Body of pancreas (tissue), 4 donors: ENCODE measurements around the gene IFT27. TPM values are rescaled to one million over a fixed set of nuclear protein-coding genes. Genes with fewer than 3 reads are reported as not detected.

Experiments
- ATAC-seq: fragments of 150-250 bp; one replicate; pipeline ENCODE4 v1.9.1; 2016
- DNase-seq, 4 donors: peaks; one replicate each; pipeline ENCODE4 v3.0.0-alpha.2; 2019
- H3K27ac ChIP-seq, 4 donors: fragments of 200-600 bp; sonication (generic); 1 replicate in 3 of 4; 2 replicates in 1 of 4; pipeline versions ENCODE4 v1.5.1 to v1.6.1; 2016 to 2019; ENCODE audit warnings: mild to moderate bottlenecking in 1 of 4, mixed read lengths in 1 of 4, moderate library complexity in 1 of 4
- H3K27me3 ChIP-seq, 2 donors: fragments of 200-600 bp; sonication (generic); one replicate each; pipeline ENCODE4 v1.6.0; 2016; ENCODE audit warnings: mild to moderate bottlenecking in 1 of 2
- H3K36me3 ChIP-seq, 2 donors: fragments of 200-600 bp; sonication (generic); replicated peaks in 1 of 2; 2 replicates each; pipeline ENCODE4 v1.5.1; 2016; ENCODE audit warnings: low read depth in 2 of 2; ENCODE audit not compliant: insufficient read depth in 1 of 2
- H3K4me1 ChIP-seq: fragments of 200-600 bp; sonication (generic); one replicate; pipeline ENCODE4 v1.6.0; 2016
- H3K4me3 ChIP-seq, 2 donors: fragments of 200-600 bp; sonication (generic); 1 replicate in 1 of 2; 2 replicates in 1 of 2; pipeline ENCODE4 v1.5.1; 2016 to 2019
- H3K9me3 ChIP-seq, 3 donors: fragments of 200-600 bp; sonication (generic); 1 replicate in 2 of 3; 2 replicates in 1 of 3; pipeline ENCODE4 v1.5.1; 2016
- CTCF ChIP-seq, 7 experiments: fragments of 450-650 bp in 4 of 7; fragments of 200-600 bp in 3 of 7; sonication (generic) in 3 of 7; IDR thresholded peaks; one replicate each; pipeline ENCODE4 v1.5.1; 2016 to 2019; ENCODE audit warnings: antibody characterized with exemption in 7 of 7
- POLR2A ChIP-seq, 3 donors: fragments of 450-650 bp; IDR thresholded peaks; one replicate each; pipeline ENCODE4 v1.6.1; 2016; ENCODE audit warnings: antibody characterized with exemption in 3 of 3, mild to moderate bottlenecking in 2 of 3
- WGBS, 2 donors: methylation state at CpG; one replicate each; pipeline ENCODE4 v1.1.5; 2017; 5-methylcytosine and 5-hydroxymethylcytosine counted together
- intact Hi-C: fragments of 100-400 bp; cut with DNase I; formaldehyde crosslinking; loops from one replicate; pipeline ENCODE4 v1.15.1; 2023
- total RNA-seq, 2 donors: library from RNA; depleted of rRNA; stranded (reverse); fragments of >200 nt; gene quantifications; one replicate each; pipeline ENCODE4 v1.1.0, GENCODE V29; 2016

The IFT27 gene
- total RNA-seq, 2 donors from 2014 or later, result 7.6 to 15.8 TPM

GRCh38 chr22:36809351-36809750 is 33.4 kb upstream of the IFT27 start:
- Histone ChIP-seq H3K27me3 (no peaks in the 10 kb centered on the region), H3K9me3 (no peaks in the 10 kb centered on the region), H3K4me1 (no peaks in the 10 kb centered on the region), H3K4me3 (no peak overlapping the region), H3K27ac (no peak overlapping the region), H3K36me3 (no peaks in the 10 kb centered on the region)
- DNase-seq, result no peak
- ATAC-seq, result no peak
- intact Hi-C loops, result no loop called here
- TF ChIP-seq POLR2A (IDR thresholded peaks at IDR 0.05), result no peak
- TF ChIP-seq CTCF (IDR thresholded peaks at IDR 0.05), result no peak
- 83 to 87% methylated on average over 6 of the region's 6 CpGs for WGBS, 2 donors

- WGBS, 2 donors, result 63 to 64% methylated on average over 1 of the region's 1 CpG
- DNase-seq (no peak), ATAC-seq (no peak)
- Histone ChIP-seq H3K36me3 (no peaks in the 10 kb centered on the region), H3K4me1 (no peaks in the 10 kb centered on the region), H3K27me3 (no peaks in the 10 kb centered on the region), H3K4me3 (no peak overlapping the region), H3K9me3 (no peaks in the 10 kb centered on the region), H3K27ac (no peak overlapping the region)
- intact Hi-C loops, result no loop called here
- no peak for TF ChIP-seq POLR2A (IDR thresholded peaks at IDR 0.05)
- TF ChIP-seq CTCF (IDR thresholded peaks at IDR 0.05), result no peak
Observed at GRCh38 chr22:36808721-36809344, 32.9 kb upstream of the IFT27 start.

GRCh38 chr22:36807627-36808026 is 31.7 kb upstream of the IFT27 start:
- DNase-seq, result no peak
- no peaks in the 10 kb centered on the region for H3K4me1 ChIP-seq
- no peak for ATAC-seq
- no peak overlapping the region for H3K4me3 ChIP-seq
- H3K36me3 ChIP-seq, result no peaks in the 10 kb centered on the region
- intact Hi-C loops, result no loop called here
- no peaks in the 10 kb centered on the region for H3K27me3 ChIP-seq
- TF ChIP-seq CTCF (IDR thresholded peaks at IDR 0.05) (no peak), POLR2A (IDR thresholded peaks at IDR 0.05) (no peak)
- no peak overlapping the region for H3K27ac ChIP-seq
- no peaks in the 10 kb centered on the region for H3K9me3 ChIP-seq
- 72 to 75% methylated on average over 7 of the region's 7 CpGs for WGBS, 2 donors

GRCh38 chr22:36806835-36807234 is 30.9 kb upstream of the IFT27 start:
- H3K27me3 ChIP-seq, result no peaks in the 10 kb centered on the region
- H3K4me3 ChIP-seq, result no peak overlapping the region
- DNase-seq, result no peak
- intact Hi-C loops, result no loop called here
- no peaks in the 10 kb centered on the region for H3K9me3 ChIP-seq
- WGBS, 2 donors, result 29 to 40% methylated on average over 6 of the region's 6 CpGs
- H3K4me1 ChIP-seq, result no peaks in the 10 kb centered on the region
- H3K27ac ChIP-seq, result no peak overlapping the region
- H3K36me3 ChIP-seq, result no peaks in the 10 kb centered on the region
- ATAC-seq, result no peak
- TF ChIP-seq POLR2A (IDR thresholded peaks at IDR 0.05), result no peak
- no peak for TF ChIP-seq CTCF (IDR thresholded peaks at IDR 0.05)

- no peak for TF ChIP-seq CTCF (IDR thresholded peaks at IDR 0.05)
- TF ChIP-seq POLR2A (IDR thresholded peaks at IDR 0.05), result no peak
- DNase-seq (no peak), ATAC-seq (no peak)
- intact Hi-C loops, result no loop called here
- H3K27ac ChIP-seq, result no peak overlapping the region
- no peaks in the 10 kb centered on the region for H3K4me1 ChIP-seq
- no peak overlapping the region for H3K4me3 ChIP-seq
- 27 to 33% methylated on average over 1 of the region's 1 CpG for WGBS, 2 donors
- H3K27me3 ChIP-seq, result no peaks in the 10 kb centered on the region
- no peaks in the 10 kb centered on the region for H3K36me3 ChIP-seq
- no peaks in the 10 kb centered on the region for H3K9me3 ChIP-seq
Observed at GRCh38 chr22:36803358-36803757, 27.4 kb upstream of the IFT27 start.
